ENCODE results near the gene TNFAIP1. TPM values are rescaled to one million over a fixed set of nuclear protein-coding genes. Genes with fewer than 3 reads are reported as not detected.

The TNFAIP1 gene
- total RNA-seq, 2 donors from 2014 or later = 15.2 to 15.8 TPM

GRCh38 chr17:28368915-28369683, 33.5 kb downstream of the TNFAIP1 start:
- Histone ChIP-seq H3K36me3 (replicated peaks in 1 of 2; ENCODE audit: insufficient read depth in 1 of 2, low read depth in 2 of 2) (no peaks in the 10 kb centered on the region), H3K9me3 (no peaks in the 10 kb centered on the region), H3K4me1 (peaks cover 40% of the 10 kb centered on the region), H3K27ac (peak overlapping the region in 2 of 4 donors; percentile 72 to 82), H3K4me3 (no peak overlapping the region), H3K27me3 (no peaks in the 10 kb centered on the region)
- DNase-seq (no peak), ATAC-seq (no peak)
- intact Hi-C loops (cut with DNase I) = no loop called here
- WGBS, 2 donors = 90 to 93% methylated on average over 11 to 22 of the region's 23 CpGs
- TF ChIP-seq POLR2A (IDR thresholded peaks at IDR 0.05) (no peak), CTCF (IDR thresholded peaks at IDR 0.05) (no peak)

GRCh38 chr17:28369684-28370034, 34.1 kb downstream of the TNFAIP1 start:
- intact Hi-C loops (cut with DNase I) = no loop called here
- Histone ChIP-seq H3K36me3 (replicated peaks in 1 of 2; ENCODE audit: insufficient read depth in 1 of 2, low read depth in 2 of 2) (no peaks in the 10 kb centered on the region), H3K9me3 (no peaks in the 10 kb centered on the region), H3K4me1 (peaks cover 40% of the 10 kb centered on the region), H3K27ac (peak overlapping the region in 3 of 4 donors; percentile 48 to 82 (median 72)), H3K4me3 (no peak overlapping the region), H3K27me3 (no peaks in the 10 kb centered on the region)
- ATAC-seq = no peak
- DNase-seq = no peak
- no peak for TF ChIP-seq CTCF (IDR thresholded peaks at IDR 0.05)
- TF ChIP-seq POLR2A (IDR thresholded peaks at IDR 0.05) = no peak
- WGBS, 2 donors = 68 to 86% methylated on average over 7 to 10 of the region's 10 CpGs

- ATAC-seq = peak; percentile 80
- H3K27ac ChIP-seq = peak within 1 kb of the TSS; percentile 25 to 82 (median 60)
- DNase-seq = peak; percentile 64 to 84 (median 75)
- 4 to 17% methylated on average over 4 to 8 of the region's 8 CpGs for WGBS, 2 donors
- no peak for TF ChIP-seq POLR2A (IDR thresholded peaks at IDR 0.05)
- peak in 3 of 7 experiments; percentile 7 to 23 (median 18) for TF ChIP-seq CTCF (IDR thresholded peaks at IDR 0.05)
- no peaks in the 10 kb centered on the region for H3K9me3 ChIP-seq
- H3K27me3 ChIP-seq = no peaks in the 10 kb centered on the region
- intact Hi-C loops (cut with DNase I) = no loop called here
- H3K36me3 ChIP-seq (replicated peaks in 1 of 2; ENCODE audit: insufficient read depth in 1 of 2, low read depth in 2 of 2) = no peaks in the 10 kb centered on the region
- no peak within 1 kb of the TSS for H3K4me3 ChIP-seq
- peaks cover 40% of the 10 kb centered on the region for H3K4me1 ChIP-seq
These were observed 34.6 kb downstream of the TNFAIP1 start, which contains the start of gene VTN for GRCh38 chr17:28370035-28370743. Gene VTN (minus strand): TSS chr17:28370307. CDS start chr17:28370203, 104 bp downstream.

GRCh38 chr17:28370744-28371103, 35.2 kb downstream of the TNFAIP1 start:
- Histone ChIP-seq H3K36me3 (replicated peaks in 1 of 2; ENCODE audit: insufficient read depth in 1 of 2, low read depth in 2 of 2) (no peaks in the 10 kb centered on the region), H3K27ac (peak overlapping the region; percentile 25 to 82 (median 60)), H3K9me3 (no peaks in the 10 kb centered on the region), H3K4me3 (no peak overlapping the region), H3K27me3 (no peaks in the 10 kb centered on the region), H3K4me1 (peaks cover 40% of the 10 kb centered on the region)
- intact Hi-C loops (cut with DNase I) = no loop called here
- WGBS, 2 donors = 14 to 32% methylated on average over 1 of the region's 1 CpG
- DNase-seq (no peak), ATAC-seq (peak; percentile 12)
- TF ChIP-seq POLR2A (IDR thresholded peaks at IDR 0.05) = no peak
- TF ChIP-seq CTCF (IDR thresholded peaks at IDR 0.05) = no peak
